Measurements from ENCODE around the gene NFKB2.

Gene NFKB2

DNA sequence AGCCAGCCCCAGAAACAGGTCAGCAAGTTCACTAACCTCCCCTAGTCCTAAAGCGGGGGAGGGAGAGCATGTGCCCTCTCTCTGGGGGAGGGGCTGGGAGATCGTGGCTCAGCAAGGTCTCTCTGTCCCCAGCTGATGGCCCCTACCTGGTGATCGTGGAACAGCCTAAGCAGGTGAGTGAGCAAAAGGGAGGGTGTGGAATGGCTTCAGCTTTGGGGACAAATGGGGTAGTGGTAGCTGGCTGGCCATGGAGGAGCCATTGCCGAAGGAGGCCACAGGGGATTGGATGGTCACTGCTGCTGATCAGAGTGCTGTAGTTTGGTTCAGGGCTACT lies 779 bp downstream of the NFKB2 start:
- no peak for DNase-seq

DNA sequence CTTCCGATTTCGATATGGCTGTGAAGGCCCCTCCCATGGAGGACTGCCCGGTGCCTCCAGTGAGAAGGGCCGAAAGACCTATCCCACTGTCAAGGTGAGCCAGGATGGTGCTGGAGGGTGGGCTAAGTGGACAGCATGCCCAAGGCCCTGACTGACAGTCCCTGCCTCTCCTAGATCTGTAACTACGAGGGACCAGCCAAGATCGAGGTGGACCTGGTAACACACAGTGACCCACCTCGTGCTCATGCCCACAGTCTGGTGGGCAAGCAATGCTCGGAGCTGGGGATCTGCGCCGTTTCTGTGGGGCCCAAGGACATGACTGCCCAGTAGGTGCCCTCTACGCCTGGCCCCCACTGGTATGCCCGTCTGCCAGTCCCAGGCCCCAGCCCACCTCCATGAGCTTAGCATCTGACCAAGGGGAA lies 1.2 kb downstream of the NFKB2 start:
- DNase-seq = no peak

DNA sequence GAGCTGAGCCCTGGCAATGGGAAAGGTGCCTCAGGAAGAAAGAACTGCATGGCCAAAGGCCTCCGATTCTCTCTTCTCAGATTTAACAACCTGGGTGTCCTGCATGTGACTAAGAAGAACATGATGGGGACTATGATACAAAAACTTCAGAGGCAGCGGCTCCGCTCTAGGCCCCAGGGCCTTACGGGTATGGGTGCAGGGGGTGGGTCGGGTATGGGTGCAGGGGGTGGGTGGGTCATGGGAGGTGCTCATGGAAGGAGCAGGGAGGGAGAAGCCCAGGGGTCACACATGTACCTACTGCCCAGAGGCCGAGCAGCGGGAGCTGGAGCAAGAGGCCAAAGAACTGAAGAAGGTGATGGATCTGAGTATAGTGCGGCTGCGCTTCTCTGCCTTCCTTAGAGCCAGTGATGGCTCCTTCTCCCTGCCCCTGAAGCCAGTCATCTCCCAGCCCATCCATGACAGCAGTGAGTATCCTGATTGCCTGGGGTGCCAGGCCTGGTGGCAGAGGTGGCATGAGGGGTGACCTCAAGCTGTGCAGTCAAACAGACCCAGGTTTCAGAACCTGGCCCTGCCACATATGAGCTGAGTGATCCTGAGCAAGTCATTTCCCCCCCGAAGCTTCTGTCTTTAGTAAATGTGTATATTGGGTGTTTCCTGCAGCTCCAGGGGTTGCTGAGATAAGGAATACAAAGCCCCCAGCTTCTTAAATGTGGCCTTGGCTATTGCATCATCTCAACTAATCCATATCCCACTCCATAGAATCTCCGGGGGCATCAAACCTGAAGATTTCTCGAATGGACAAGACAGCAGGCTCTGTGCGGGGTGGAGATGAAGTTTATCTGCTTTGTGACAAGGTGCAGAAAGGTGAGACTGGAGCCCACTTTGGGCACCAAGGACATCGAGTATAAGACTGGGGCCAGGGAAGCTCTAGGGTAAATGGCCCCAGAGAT lies 2.0 kb downstream of the NFKB2 start:
- DNase-seq = no peak

DNA sequence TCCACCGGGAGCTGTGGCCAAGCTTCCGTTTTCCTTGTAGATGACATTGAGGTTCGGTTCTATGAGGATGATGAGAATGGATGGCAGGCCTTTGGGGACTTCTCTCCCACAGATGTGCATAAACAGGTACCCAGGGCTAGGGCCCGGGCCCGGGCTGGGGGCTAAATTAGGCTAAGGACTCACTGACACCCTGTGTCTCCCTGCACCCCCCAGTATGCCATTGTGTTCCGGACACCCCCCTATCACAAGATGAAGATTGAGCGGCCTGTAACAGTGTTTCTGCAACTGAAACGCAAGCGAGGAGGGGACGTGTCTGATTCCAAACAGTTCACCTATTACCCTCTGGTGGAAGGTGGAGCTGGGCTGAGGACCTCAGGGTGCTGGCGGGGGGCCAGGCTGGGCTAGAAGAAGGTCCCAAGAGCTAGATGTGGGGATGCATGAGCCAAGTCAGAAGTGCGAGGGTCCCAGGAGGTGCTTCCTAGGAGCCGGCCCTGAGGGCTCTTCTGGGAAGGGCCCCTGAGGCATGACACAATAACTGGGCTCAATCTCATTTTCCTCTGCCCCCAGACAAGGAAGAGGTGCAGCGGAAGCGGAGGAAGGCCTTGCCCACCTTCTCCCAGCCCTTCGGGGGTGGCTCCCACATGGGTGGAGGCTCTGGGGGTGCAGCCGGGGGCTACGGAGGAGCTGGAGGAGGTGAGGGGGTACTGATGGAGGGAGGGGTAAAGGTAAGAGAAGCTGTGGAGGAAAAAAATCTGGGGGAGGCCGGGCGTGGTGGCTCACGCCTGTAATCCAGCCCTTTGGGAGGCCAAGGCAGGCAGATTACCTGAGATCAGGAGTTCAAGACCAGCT lies 2.9 kb downstream of the NFKB2 start:
- no peak for DNase-seq

DNA sequence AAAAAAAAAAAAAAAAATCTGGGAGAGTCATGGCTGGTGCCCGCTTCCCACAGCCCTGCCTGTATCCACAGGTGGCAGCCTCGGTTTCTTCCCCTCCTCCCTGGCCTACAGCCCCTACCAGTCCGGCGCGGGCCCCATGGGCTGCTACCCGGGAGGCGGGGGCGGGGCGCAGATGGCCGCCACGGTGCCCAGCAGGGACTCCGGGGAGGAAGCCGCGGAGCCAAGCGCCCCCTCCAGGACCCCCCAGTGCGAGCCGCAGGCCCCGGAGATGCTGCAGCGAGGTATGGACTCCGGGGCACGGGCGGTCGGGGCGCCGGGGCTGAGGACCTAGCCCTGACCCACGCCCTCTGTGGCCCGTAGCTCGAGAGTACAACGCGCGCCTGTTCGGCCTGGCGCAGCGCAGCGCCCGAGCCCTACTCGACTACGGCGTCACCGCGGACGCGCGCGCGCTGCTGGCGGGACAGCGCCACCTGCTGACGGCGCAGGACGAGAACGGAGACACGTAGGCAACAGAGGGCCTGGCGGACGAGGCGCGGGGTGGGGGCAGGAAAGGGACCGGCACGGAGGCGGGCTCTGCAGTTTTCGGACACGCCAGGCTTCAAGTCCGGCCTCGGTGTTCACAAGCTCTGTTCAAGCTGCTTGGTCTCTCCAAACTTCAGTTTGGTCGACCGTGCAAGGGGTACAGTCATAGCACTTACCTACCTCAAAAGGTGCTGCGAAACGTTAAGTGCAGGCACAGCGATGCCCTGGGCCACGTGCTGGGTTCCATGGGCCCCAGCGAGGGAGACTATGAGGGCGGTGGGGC lies 3.9 kb downstream of the NFKB2 start:
- DNase-seq = peak; percentile 58

DNA sequence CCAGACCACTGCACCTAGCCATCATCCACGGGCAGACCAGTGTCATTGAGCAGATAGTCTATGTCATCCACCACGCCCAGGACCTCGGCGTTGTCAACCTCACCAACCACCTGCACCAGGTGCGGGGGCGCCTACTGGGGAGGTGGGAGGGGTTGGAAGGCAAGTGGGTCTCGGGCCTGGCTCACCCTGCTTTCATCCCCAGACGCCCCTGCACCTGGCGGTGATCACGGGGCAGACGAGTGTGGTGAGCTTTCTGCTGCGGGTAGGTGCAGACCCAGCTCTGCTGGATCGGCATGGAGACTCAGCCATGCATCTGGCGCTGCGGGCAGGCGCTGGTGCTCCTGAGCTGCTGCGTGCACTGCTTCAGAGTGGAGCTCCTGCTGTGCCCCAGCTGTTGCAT lies 4.6 kb downstream of the NFKB2 start:
- DNase-seq = no peak

DNA sequence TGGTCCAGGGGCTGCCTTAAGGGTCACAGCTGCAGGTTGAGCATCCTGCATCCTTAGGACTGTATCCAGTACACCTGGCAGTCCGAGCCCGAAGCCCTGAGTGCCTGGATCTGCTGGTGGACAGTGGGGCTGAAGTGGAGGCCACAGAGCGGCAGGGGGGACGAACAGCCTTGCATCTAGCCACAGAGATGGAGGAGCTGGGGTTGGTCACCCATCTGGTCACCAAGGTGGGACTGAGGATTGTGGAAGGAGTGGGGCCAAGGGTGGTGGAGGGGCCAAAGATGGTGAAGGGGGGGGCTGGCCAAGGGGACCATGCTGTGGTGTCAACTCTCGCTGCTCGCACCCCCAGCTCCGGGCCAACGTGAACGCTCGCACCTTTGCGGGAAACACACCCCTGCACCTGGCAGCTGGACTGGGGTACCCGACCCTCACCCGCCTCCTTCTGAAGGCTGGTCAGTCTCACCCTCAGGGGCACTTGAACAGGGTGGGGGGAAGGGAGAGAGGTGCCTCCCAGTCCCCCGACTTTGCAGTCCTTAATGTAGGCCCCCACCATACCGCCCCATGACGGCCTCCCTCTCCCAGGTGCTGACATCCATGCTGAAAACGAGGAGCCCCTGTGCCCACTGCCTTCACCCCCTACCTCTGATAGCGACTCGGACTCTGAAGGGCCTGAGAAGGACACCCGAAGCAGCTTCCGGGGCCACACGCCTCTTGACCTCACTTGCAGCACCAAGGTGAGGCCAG lies 5.3 kb downstream of the NFKB2 start:
- no peak for DNase-seq

DNA sequence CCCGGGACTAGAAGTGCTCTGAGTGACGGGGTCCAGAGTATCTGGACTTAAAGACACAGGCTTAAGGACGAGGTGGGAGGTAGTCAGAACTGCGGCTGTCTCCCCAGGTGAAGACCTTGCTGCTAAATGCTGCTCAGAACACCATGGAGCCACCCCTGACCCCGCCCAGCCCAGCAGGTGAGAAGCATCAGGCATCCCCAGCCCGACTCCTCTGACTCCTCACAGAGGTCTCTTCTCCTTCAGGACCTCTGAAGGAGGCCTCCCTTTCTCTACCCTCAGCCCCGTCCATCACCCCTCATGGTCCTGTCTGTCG lies 5.8 kb downstream of the NFKB2 start:
- no peak for DNase-seq

DNA sequence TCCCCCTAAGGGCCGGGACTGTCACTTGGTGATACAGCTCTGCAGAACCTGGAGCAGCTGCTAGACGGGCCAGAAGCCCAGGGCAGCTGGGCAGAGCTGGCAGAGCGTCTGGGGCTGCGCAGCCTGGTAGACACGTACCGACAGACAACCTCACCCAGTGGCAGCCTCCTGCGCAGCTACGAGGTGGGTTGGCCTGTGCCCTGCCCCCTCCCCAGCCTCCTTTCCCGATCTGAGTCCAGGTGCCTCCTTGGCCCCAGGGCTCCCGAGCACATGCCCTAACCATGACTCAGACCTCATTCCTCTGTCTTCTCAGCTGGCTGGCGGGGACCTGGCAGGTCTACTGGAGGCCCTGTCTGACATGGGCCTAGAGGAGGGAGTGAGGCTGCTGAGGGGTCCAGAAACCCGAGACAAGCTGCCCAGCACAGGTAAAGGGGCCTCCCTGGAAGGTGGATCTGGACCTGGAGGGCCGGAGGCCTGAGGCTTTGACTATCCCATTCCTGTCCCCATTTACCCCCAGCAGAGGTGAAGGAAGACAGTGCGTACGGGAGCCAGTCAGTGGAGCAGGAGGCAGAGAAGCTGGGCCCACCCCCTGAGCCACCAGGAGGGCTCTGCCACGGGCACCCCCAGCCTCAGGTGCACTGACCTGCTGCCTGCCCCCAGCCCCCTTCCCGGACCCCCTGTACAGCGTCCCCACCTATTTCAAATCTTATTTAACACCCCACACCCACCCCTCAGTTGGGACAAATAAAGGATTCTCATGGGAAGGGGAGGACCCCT lies 6.4 kb downstream of the NFKB2 start:
- no peak for DNase-seq

DNA sequence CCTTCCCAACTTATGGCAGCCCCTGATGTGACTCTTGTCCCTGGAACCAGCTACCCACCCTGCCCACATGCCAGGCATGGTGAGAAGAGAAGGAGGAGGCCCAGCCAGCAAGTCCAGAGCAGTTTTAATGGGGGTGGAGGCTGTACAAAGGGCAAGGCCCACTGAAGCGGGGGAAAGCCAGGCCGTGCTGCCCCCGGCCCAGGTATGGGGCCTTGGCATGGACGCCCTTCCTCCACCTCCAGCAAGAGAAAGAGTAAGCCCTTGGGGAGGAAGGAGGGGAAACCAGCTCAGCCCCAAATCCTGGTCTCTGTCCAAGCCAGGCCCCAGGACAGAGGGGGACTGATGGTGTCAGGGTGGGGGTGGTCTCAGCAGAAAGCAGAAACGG lies 7.0 kb downstream of the NFKB2 start:
- DNase-seq = no peak

DNA sequence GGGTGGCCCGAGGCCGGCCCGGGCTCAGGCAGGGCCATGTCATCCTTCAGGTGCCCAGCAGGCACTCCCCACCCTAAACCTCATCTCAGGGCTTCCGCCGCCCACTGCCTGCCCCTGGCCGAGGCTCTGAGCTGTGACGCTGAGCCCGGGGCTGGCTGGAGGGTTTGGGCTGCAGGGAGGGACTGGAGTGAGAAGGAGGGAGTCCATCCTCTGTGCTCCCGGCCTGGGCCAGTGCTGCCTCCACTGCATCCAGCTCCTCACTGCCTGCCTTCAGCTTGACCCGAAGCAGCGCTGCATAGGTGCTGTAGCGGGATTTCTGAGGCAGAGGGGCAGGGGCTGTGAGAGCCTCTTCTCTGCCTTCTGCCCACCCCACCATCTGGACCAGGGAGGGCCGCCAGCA lies 7.6 kb downstream of the NFKB2 start:
- DNase-seq = no peak

DNA sequence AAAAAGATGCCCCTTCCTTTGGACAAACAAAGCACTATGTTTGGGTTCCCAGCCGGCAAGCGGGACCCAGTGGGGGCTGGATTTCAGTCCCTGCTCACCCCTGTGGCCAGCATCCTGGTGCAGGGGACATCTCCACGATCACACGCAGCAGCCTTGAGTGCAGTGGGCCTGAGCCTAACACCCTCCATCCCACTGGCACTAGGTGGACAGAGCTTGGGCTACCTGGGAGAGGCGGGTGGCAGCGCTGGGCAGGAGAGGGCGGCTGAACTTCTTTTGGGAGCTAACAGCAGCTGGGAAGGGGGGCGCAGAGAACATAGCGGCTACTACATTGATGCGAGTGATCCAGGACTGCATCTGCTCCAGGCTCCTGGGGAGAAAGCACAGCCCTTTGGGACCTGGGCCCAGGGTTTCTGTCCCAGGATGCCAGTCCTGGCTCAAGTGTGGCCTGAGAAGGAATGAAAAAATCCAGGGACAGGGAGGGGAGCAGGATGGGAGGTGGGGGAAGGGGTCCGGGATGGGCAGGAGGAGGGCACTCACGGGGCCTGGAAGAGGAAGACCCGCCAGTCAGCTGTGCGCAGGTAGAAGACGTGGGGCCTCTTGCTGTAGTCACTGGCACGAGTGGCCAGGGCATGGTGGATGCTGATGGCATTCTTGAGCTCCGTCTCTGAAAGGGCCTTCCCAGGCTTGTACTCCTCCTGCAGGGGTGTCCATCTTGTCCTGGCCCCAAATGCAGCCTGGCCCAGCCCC lies 9.0 kb downstream of the NFKB2 start:
- DNase-seq = no peak

DNA sequence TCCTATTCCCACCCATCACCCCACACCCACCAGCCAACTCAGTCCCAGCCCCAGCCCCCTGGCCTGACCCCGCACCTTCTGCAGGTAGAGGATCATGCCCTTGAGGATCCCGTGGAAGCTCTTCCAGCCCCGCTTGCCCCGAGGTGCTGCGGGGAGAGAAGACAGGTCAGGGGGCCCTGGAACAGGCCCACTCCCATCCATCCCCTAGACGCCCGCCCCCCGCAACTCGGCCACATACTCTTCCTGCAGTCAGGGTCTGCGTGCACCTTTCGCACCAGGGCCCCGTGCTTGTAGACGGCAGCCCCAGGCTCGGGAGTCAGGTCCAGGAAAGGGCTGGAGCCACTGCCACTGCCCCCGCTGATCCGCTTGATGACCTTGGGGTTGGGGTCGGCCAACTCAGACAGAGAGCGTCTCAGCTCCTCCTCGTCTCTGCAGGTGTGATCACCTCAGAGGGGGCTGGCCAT lies 9.6 kb downstream of the NFKB2 start:
- DNase-seq = no peak

DNA sequence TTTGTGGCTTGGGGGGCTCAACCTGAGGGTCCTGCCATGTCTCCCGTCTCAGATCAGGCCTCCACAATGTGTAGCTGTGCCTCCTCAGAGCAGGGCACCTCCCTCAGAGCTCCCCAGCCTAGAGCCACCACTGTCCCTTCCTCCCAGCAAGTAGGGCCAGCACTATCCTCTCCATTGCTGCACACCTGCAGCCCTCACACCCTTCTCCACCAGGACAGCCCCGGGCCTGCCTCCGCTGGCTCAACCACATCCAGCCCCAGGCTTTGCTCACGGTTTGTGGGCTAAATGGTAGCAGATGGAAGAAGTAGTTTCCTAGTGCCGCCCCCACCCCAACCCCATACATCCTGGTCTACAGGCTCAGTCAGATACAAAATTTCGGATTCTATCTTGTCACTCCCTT lies 10.1 kb downstream of the NFKB2 start:
- no peak for DNase-seq

DNA sequence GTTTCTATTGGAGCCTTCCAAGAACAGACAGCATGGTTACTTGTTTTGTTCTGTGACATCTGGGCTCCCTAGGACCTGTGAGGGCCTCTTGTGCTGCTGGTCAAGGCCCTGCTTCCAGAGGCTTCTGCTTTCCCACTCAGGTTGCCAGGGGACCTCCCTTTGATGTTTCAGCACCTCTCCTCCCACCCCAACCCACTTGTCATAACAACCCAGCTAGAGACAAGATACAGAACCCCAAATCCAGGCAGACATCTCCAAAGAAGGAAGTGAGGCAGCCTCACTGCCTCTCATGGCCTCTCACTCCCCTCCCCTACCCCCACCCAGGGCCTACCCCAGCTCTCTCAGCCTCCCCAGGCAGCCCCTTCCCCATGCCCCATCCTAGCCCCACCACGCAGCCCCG lies 11.3 kb downstream of the NFKB2 start:
- DNase-seq = no peak

DNA sequence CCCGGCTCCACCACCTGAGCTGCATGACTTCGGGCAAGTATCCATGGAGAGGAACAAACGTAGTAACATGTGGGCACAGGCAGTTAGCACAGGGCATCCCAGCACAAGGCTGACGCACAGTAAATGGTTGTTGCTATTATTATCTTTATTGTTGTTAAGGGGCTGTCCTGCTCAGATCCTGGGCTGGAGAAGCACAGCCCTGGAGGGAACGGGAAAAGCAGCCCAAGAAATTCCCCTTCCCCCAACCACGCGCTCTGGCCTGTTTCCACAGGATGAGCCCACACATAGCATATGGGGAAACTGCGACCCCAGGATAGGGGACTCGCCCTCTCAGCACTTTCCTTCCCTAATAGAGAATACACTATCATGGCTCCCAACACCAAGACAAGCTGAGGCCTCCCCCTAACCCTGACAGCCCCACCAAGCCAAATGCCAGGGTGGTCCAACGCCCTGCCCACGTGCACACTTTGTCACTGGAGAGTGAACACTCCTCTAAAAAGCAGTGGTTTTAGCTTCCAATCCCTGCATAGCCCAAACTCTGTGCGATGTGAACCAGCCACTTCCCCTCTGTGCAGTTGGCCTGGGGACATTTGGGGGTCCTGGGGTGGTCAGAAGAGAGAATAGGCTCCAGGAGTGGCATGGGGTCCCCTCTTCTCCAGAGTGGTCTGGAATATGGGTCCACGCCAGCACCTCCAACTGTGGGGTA lies 12.1 kb downstream of the NFKB2 start:
- no peak for DNase-seq

DNA sequence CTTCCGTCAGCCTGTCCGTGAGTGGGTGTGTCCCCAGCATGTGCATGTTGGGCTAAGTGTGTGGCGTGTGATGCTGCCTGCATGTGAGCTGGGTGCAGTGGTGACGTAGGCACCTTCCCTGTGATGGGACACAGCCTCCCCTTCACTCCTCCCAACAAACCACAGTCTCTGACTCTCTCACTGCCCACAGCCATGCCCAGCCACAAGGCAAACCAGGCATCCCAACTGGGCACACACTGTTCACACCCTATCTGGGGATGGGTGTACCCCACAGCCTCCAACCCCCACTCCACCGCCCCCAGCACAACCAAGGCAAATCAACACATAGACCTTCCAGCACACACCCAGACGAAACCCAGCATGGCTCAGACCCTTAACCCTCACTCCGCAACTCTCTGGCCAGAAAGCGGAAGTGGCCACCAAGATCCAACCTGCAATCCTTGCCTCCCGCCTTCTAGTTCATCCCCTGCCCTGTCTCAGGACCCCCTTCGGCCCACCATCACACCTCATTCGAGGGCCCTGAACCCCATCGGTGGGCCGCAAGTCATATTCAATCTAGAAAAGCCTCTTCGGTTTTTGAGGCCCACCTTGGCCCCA lies 12.7 kb downstream of the NFKB2 start:
- no peak for DNase-seq

DNA sequence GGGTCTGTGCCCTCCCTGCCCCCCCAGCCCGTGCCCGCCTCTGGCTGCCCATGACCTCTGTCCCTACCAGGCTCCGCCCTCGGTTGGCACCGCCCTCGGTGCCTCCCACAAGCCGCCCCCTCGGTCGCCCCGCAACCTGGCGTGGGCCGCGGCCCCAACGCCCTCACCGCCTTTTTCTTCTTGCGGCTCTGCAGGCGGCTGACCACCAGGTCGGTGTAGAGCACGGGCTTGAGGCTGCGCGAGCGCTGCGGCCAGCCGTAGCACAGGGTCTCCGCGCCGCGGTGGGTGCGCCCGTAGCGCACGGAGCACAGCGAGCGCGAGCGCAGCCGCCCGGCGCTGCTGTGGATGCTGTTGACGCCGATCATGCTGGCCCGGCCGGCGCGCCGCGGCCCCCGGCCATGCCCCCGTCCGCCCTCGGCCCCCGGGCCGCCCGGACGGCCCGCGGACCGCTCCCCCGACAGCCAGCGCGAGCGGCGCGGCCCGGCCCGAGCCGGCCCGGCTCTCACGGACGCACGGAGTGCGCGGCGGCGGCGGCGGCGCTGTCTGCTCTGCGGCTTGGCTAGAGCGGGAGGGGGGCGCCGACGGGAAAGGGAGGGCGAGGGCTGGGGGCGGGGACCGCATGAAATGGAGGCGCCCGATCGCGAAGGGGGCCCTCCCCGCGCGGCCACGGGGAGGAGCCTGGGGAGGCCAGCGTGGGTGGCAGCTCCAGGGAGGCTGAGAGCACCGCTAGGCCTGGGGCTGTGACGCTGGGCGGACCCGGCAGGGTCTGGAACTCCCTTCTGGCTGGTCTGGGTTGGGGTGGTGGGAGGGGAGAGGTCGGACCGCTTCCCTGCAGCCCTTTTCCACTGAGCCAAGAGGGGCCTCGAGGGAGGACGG lies 13.5 kb downstream of the NFKB2 start:
- peak; percentile 11 for DNase-seq
